ENCODE measurements around the gene IFT172.
"Not testable (repeated sequence)": the region's sequence is repeated elsewhere in the genome, so short reads cannot be mapped to it uniquely, and the experiment has no call there.

Gene IFT172

GRCh38 chr2:27428213-27428977 lies 61.1 kb downstream of the IFT172 start, which contains the start of gene NRBP1:
NRBP1 (plus strand) TSS chr2:27428631; CDS start chr2:27433274, 4,643 bp downstream.
- TF ChIP-seq EZH2phosphoT487 (IDR thresholded peaks at IDR 0.05; ENCODE audit: low read depth) (no peak), CTCF (IDR thresholded peaks at IDR 0.05; ENCODE audit: low read depth, low read length) (peak; percentile 36; the same call in 1 of the 2 replicates)
- Histone ChIP-seq H3K27me3 (ENCODE audit: low read depth, low read length) (no peaks in the 10 kb centered on the region), H2AFZ (ENCODE audit: low read depth, low read length) (peak within 1 kb of the TSS; percentile 70), H3K79me2 (ENCODE audit: low read length) (peaks cover 34% of the 10 kb centered on the region), H3K36me3 (replicated peaks; ENCODE audit: low read depth, low read length) (peaks cover 4% of the 10 kb centered on the region), H3K27ac (ENCODE audit: low read length) (peak within 1 kb of the TSS; percentile 68), H3K4me2 (ENCODE audit: low read length) (peak within 1 kb of the TSS; percentile 88), H3K4me1 (ENCODE audit: low read length) (peaks cover 13% of the 10 kb centered on the region), H3K9me3 (ENCODE audit: insufficient read depth, low read length) (no peaks in the 10 kb centered on the region), H3K4me3 (ENCODE audit: low read length) (peak within 1 kb of the TSS; percentile 94), H4K20me1 (ENCODE audit: insufficient read depth, low read length) (peaks cover 15% of the 10 kb centered on the region), H3K9ac (ENCODE audit: low read length) (peak within 1 kb of the TSS; percentile 84)

- Histone ChIP-seq H3K27me3 (ENCODE audit: low read depth, low read length) (no peaks in the 10 kb centered on the region), H3K4me1 (ENCODE audit: low read length) (peaks cover 13% of the 10 kb centered on the region), H4K20me1 (ENCODE audit: insufficient read depth, low read length) (peaks cover 15% of the 10 kb centered on the region), H3K9ac (ENCODE audit: low read length) (peak overlapping the region; percentile 82), H3K79me2 (ENCODE audit: low read length) (peaks cover 34% of the 10 kb centered on the region), H3K27ac (ENCODE audit: low read length) (peak overlapping the region; percentile 45), H3K36me3 (replicated peaks; ENCODE audit: low read depth, low read length) (no peaks in the 10 kb centered on the region), H3K4me3 (ENCODE audit: low read length) (peak overlapping the region; percentile 94), H3K9me3 (ENCODE audit: insufficient read depth, low read length) (no peaks in the 10 kb centered on the region), H3K4me2 (ENCODE audit: low read length) (peak overlapping the region; percentile 85), H2AFZ (ENCODE audit: low read depth, low read length) (peak overlapping the region; percentile 70)
- TF ChIP-seq EZH2phosphoT487 (IDR thresholded peaks at IDR 0.05; ENCODE audit: low read depth) (no peak), CTCF (IDR thresholded peaks at IDR 0.05; ENCODE audit: low read depth, low read length) (no peak; the same call in 1 of the 2 replicates)
Observed at GRCh38 chr2:27427863-27428212, 61.7 kb downstream of the IFT172 start.

- peaks cover 11% of the 10 kb centered on the region for H3K4me1 ChIP-seq (ENCODE audit: low read length)
- not testable (repeated sequence) for H3K4me2 ChIP-seq (ENCODE audit: low read length); H3K4me3 ChIP-seq (ENCODE audit: low read length)
Observed at GRCh38 chr2:27425039-27425438, 64.5 kb downstream of the IFT172 start.

GRCh38 chr2:27422958-27423357 lies 66.6 kb downstream of the IFT172 start:
- no peak for TF ChIP-seq EZH2phosphoT487 (IDR thresholded peaks at IDR 0.05; ENCODE audit: low read depth)
- Histone ChIP-seq H4K20me1 (ENCODE audit: insufficient read depth, low read length) (no peaks in the 10 kb centered on the region), H2AFZ (ENCODE audit: low read depth, low read length) (no peak overlapping the region), H3K36me3 (replicated peaks; ENCODE audit: low read depth, low read length) (no peaks in the 10 kb centered on the region), H3K4me1 (ENCODE audit: low read length) (peaks cover 5% of the 10 kb centered on the region), H3K79me2 (ENCODE audit: low read length) (no peaks in the 10 kb centered on the region), H3K9me3 (ENCODE audit: insufficient read depth, low read length) (no peaks in the 10 kb centered on the region), H3K9ac (ENCODE audit: low read length) (no peak overlapping the region), H3K27me3 (ENCODE audit: low read depth, low read length) (no peaks in the 10 kb centered on the region), H3K27ac (ENCODE audit: low read length) (no peak overlapping the region), H3K4me2 (ENCODE audit: low read length) (no peak overlapping the region), H3K4me3 (ENCODE audit: low read length) (no peak overlapping the region)

More at GRCh38 chr2:27425039-27425438, 64.5 kb downstream of the IFT172 start:
- not testable (repeated sequence) for H3K27me3 ChIP-seq (ENCODE audit: low read depth, low read length); H2AFZ ChIP-seq (ENCODE audit: low read depth, low read length); H3K27ac ChIP-seq (ENCODE audit: low read length); H3K9me3 ChIP-seq (ENCODE audit: insufficient read depth, low read length); H4K20me1 ChIP-seq (ENCODE audit: insufficient read depth, low read length); H3K9ac ChIP-seq (ENCODE audit: low read length); H3K36me3 ChIP-seq (replicated peaks; ENCODE audit: low read depth, low read length)
- H3K79me2 ChIP-seq (ENCODE audit: low read length), result peaks cover 11% of the 10 kb centered on the region

GRCh38 chr2:27421660-27422250 lies 67.8 kb downstream of the IFT172 start:
- H3K36me3 ChIP-seq (replicated peaks; ENCODE audit: low read depth, low read length), result no peaks in the 10 kb centered on the region
- no peak overlapping the region for H3K4me2 ChIP-seq (ENCODE audit: low read length)
- H4K20me1 ChIP-seq (ENCODE audit: insufficient read depth, low read length), result no peaks in the 10 kb centered on the region
- H3K79me2 ChIP-seq (ENCODE audit: low read length), result no peaks in the 10 kb centered on the region
- no peak overlapping the region for H2AFZ ChIP-seq (ENCODE audit: low read depth, low read length)
- H3K27me3 ChIP-seq (ENCODE audit: low read depth, low read length), result no peaks in the 10 kb centered on the region
- no peaks in the 10 kb centered on the region for H3K9me3 ChIP-seq (ENCODE audit: insufficient read depth, low read length)
- no peaks in the 10 kb centered on the region for H3K4me1 ChIP-seq (ENCODE audit: low read length)
- no peak overlapping the region for H3K9ac ChIP-seq (ENCODE audit: low read length)
- no peak overlapping the region for H3K27ac ChIP-seq (ENCODE audit: low read length)
- H3K4me3 ChIP-seq (ENCODE audit: low read length), result no peak overlapping the region
- TF ChIP-seq CTCF (IDR thresholded peaks at IDR 0.05; ENCODE audit: low read depth, low read length) (no peak), EZH2phosphoT487 (IDR thresholded peaks at IDR 0.05; ENCODE audit: low read depth) (no peak)

Data from OCI-LY3 (cell line).